Amniotic stem cell (primary cell): ENCODE results near the gene DSTN.

Source experiments
- DNase-seq: peaks from one replicate; lab custom pipeline; 2025; lab: John Stamatoyannopoulos, UW

The DSTN gene

GRCh38 chr20:17637413-17637780 lies 67.5 kb downstream of the DSTN start:
- no peak for DNase-seq

GRCh38 chr20:17637985-17638640 lies 68.2 kb downstream of the DSTN start:
- DNase-seq, result no peak

- no peak for DNase-seq
Observed at GRCh38 chr20:17638835-17639407, 69.0 kb downstream of the DSTN start.

GRCh38 chr20:17640146-17640874 lies 70.4 kb downstream of the DSTN start:
- DNase-seq, result no peak

GRCh38 chr20:17640875-17641378 lies 71.1 kb downstream of the DSTN start:
- DNase-seq, result no peak

- no peak for DNase-seq
Observed at GRCh38 chr20:17641520-17641964, 71.7 kb downstream of the DSTN start.

GRCh38 chr20:17641993-17642392 lies 72.1 kb downstream of the DSTN start:
- no peak for DNase-seq

GRCh38 chr20:17642404-17643269 lies 72.8 kb downstream of the DSTN start:
- no peak for DNase-seq

GRCh38 chr20:17643531-17644188 lies 73.8 kb downstream of the DSTN start:
- DNase-seq, result no peak

- DNase-seq, result no peak
Observed at GRCh38 chr20:17644451-17644850, 74.6 kb downstream of the DSTN start.

GRCh38 chr20:17645010-17645409 lies 75.1 kb downstream of the DSTN start:
- no peak for DNase-seq

- no peak for DNase-seq
Observed at GRCh38 chr20:17645546-17646208, 75.8 kb downstream of the DSTN start.

GRCh38 chr20:17646209-17646960 lies 76.5 kb downstream of the DSTN start:
- DNase-seq, result no peak

- no peak for DNase-seq
Observed at GRCh38 chr20:17646961-17647301, 77.1 kb downstream of the DSTN start.

GRCh38 chr20:17647391-17648314 lies 77.8 kb downstream of the DSTN start:
- no peak for DNase-seq

- no peak for DNase-seq
Observed at GRCh38 chr20:17648315-17648646, 78.4 kb downstream of the DSTN start.

GRCh38 chr20:17648791-17649730 lies 79.2 kb downstream of the DSTN start:
- DNase-seq, result no peak
